Vagina (tissue), 2 donors: Measurements from ENCODE around the gene RCHY1. TPM values are rescaled to one million over a fixed set of nuclear protein-coding genes. Genes with fewer than 3 reads are reported as not detected.

Source experiments
- DNase-seq, 2 donors: peaks; one replicate each; pipeline ENCODE4 v3.0.0-alpha.2; 2017; ENCODE audit errors: extremely low spot score in 2 of 2
- H3K27ac ChIP-seq: fragments of 200-600 bp; sonication (generic); one replicate; pipeline ENCODE4 v1.5.1; 2019
- H3K27me3 ChIP-seq: fragments of 200-600 bp; sonication (generic); one replicate; pipeline ENCODE4 v1.5.1; 2019
- H3K36me3 ChIP-seq, 2 donors: fragments of 200-600 bp; sonication (generic); one replicate each; pipeline ENCODE4 v1.5.1; 2017 to 2019
- H3K4me1 ChIP-seq: fragments of 200-600 bp; sonication (generic); one replicate; pipeline ENCODE4 v1.5.1; 2019
- H3K4me3 ChIP-seq, 2 donors: fragments of 200-600 bp; sonication (generic); 1 replicate in 1 of 2; 2 replicates in 1 of 2; pipeline ENCODE4 v1.5.1; 2016 to 2019
- H3K9me3 ChIP-seq: fragments of 200-600 bp; sonication (generic); one replicate; pipeline ENCODE4 v1.5.1; 2019
- POLR2A ChIP-seq, 2 donors: fragments of 450-650 bp; IDR thresholded peaks; one replicate each; pipeline ENCODE4 v1.6.1; 2017; ENCODE audit warnings: antibody characterized with exemption in 2 of 2, mild to moderate bottlenecking in 2 of 2, moderate library complexity in 2 of 2
- POLR2AphosphoS5 ChIP-seq, 2 donors: sonication (generic); formaldehyde crosslinking; IDR thresholded peaks; one replicate each; pipeline ENCODE4 v1.9.0; 2017; ENCODE audit warnings: antibody characterized with exemption in 2 of 2, mild to moderate bottlenecking in 2 of 2, low read depth in 1 of 2; ENCODE audit not compliant: insufficient read depth in 1 of 2
- intact Hi-C: fragments of 100-400 bp; cut with DNase I; formaldehyde crosslinking; loops from one replicate; pipeline ENCODE4 v1.15.1; 2023
- total RNA-seq: library from RNA; depleted of rRNA; stranded (reverse); fragments of >200 nt; gene quantifications from one replicate; pipeline ENCODE4 v1.2.3, GENCODE V29; 2016
- TF ChIP-seq, protein P1 (sequence below), 3 experiments: fragments of 450-650 bp in 2 of 3; fragments of 200-600 bp in 1 of 3; sonication (generic) in 1 of 3; IDR thresholded peaks; one replicate each; pipeline ENCODE4 v1.5.1; 2017 to 2019; ENCODE audit warnings: antibody characterized with exemption in 3 of 3, mild to moderate bottlenecking in 2 of 3, moderate library complexity in 2 of 3

Gene RCHY1
- total RNA-seq: 17.2 TPM

DNA sequence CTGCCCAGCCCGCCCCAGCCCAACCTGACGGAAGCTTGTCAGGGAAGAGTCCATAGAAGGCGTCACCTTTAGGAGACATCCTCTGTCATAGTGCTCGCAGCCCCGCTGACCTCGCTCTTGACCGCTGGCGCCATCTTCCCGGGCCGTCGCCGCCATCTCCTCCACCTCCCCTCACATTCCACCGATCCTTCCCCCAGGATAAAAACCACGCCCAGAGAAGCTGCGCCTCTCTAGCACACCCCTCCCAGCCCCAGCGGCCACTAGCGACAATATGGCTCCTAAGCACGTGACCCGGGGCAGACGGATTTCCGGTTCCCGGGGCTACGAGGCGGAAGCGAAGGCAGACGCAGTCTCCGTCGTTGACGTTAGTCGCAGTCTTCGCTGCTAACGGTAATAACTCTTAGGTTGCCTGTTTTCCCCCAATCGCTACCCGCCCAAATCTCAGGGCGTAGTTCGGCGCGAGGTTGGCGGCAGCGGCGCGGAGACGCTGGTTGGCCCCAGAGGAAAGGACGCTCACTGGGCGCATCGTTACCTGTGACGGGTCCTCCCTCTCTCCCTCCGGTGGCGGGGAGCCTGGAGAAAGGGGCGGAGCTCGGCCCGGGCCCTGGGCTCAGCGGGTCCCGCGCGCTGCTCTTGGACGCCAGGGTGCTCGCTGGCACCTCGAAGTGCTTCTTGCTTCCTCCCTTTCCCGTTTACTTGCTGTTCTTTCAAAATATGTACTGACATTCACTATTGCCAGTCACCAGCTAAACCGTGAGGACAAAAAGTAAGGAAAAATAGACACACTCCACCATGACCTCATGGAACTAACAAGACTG, at the start of gene RCHY1, which contains the start of gene THAP6:
RCHY1 (minus strand) TSS at position 273 of the 818 bp plus-strand sequence; CDS start at position 156, 117 bp downstream.
THAP6 (plus strand) TSS at position 343 of the 818 bp plus-strand sequence. CDS start 980 bp downstream, outside the sequence.
- peaks cover 58% of the 10 kb centered on the region for H3K4me1 ChIP-seq
- TF ChIP-seq, protein P1, sequence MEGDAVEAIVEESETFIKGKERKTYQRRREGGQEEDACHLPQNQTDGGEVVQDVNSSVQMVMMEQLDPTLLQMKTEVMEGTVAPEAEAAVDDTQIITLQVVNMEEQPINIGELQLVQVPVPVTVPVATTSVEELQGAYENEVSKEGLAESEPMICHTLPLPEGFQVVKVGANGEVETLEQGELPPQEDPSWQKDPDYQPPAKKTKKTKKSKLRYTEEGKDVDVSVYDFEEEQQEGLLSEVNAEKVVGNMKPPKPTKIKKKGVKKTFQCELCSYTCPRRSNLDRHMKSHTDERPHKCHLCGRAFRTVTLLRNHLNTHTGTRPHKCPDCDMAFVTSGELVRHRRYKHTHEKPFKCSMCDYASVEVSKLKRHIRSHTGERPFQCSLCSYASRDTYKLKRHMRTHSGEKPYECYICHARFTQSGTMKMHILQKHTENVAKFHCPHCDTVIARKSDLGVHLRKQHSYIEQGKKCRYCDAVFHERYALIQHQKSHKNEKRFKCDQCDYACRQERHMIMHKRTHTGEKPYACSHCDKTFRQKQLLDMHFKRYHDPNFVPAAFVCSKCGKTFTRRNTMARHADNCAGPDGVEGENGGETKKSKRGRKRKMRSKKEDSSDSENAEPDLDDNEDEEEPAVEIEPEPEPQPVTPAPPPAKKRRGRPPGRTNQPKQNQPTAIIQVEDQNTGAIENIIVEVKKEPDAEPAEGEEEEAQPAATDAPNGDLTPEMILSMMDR (IDR thresholded peaks at IDR 0.05): no peak
- peak in 1 of 2 donors; percentile 43 for TF ChIP-seq POLR2A (IDR thresholded peaks at IDR 0.05)
- TF ChIP-seq POLR2AphosphoS5 (IDR thresholded peaks at IDR 0.05; ENCODE audit: insufficient read depth in 1 of 2, low read depth in 1 of 2): peak; percentile 97 to 98
- H3K4me3 ChIP-seq: peak within 1 kb of the TSS; percentile 79 to 93
- H3K36me3 ChIP-seq: peaks cover 0 to 13% of the 10 kb centered on the region in 2 donors
- peak within 1 kb of the TSS; percentile 98 for H3K27ac ChIP-seq
- peak; percentile 94 to 97 for DNase-seq
- H3K27me3 ChIP-seq: no peaks in the 10 kb centered on the region
- H3K9me3 ChIP-seq: no peaks in the 10 kb centered on the region
- intact Hi-C loops: no loop called here

DNA sequence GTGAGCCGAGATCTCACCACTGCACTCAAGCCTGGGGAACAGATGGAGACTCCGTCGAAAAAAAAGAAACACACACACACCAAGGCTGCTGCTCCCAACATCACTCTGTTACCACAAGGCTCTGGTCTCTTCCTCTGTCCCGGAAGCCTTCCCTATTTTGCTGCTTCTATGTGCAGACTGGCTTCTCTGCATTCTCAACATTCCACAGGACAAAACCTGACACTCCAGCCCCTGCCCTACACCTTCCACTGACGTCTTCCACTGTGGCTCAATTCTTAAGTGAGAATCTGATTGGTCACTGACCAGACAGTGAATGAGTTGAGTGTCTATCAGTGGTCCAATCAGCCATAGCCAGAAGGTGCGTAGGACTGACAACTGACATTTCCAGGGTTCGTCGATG, 47.6 kb upstream of the RCHY1 start:
- Histone ChIP-seq H3K27me3 (no peaks in the 10 kb centered on the region), H3K4me3 (no peak overlapping the region), H3K36me3 (no peaks in the 10 kb centered on the region), H3K27ac (no peak overlapping the region), H3K9me3 (no peaks in the 10 kb centered on the region), H3K4me1 (no peaks in the 10 kb centered on the region)
- intact Hi-C loops: no loop called here
- TF ChIP-seq, protein P1 (IDR thresholded peaks at IDR 0.05): no peak
- no peak for DNase-seq

DNA sequence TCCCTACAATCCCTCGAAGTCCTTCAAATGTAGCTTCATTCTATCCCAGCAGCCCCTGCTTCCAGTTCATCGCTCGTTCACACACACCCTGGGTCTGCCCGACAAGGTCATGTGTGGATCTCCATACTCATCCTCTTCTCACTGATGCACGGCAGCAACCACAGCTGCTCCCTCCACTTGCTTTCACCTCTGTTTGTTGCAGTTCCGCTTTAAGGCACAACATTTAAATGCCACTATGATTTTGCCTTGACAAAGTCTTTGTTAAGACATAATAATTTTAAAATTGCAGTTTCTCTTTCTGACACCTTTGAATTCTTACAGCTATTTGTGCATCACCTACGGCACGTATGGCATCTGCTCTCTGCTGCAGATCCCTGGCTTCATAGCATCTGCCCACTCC, 43.5 kb upstream of the RCHY1 start:
- Histone ChIP-seq H3K9me3 (no peaks in the 10 kb centered on the region), H3K4me3 (no peak overlapping the region), H3K27ac (no peak overlapping the region), H3K4me1 (no peaks in the 10 kb centered on the region), H3K27me3 (no peaks in the 10 kb centered on the region), H3K36me3 (no peaks in the 10 kb centered on the region)
- DNase-seq: no peak
- intact Hi-C loops: no loop called here
- no peak for TF ChIP-seq POLR2AphosphoS5 (IDR thresholded peaks at IDR 0.05; ENCODE audit: insufficient read depth in 1 of 2, low read depth in 1 of 2)
- TF ChIP-seq, protein P1 (IDR thresholded peaks at IDR 0.05): no peak
- TF ChIP-seq POLR2A (IDR thresholded peaks at IDR 0.05): no peak

DNA sequence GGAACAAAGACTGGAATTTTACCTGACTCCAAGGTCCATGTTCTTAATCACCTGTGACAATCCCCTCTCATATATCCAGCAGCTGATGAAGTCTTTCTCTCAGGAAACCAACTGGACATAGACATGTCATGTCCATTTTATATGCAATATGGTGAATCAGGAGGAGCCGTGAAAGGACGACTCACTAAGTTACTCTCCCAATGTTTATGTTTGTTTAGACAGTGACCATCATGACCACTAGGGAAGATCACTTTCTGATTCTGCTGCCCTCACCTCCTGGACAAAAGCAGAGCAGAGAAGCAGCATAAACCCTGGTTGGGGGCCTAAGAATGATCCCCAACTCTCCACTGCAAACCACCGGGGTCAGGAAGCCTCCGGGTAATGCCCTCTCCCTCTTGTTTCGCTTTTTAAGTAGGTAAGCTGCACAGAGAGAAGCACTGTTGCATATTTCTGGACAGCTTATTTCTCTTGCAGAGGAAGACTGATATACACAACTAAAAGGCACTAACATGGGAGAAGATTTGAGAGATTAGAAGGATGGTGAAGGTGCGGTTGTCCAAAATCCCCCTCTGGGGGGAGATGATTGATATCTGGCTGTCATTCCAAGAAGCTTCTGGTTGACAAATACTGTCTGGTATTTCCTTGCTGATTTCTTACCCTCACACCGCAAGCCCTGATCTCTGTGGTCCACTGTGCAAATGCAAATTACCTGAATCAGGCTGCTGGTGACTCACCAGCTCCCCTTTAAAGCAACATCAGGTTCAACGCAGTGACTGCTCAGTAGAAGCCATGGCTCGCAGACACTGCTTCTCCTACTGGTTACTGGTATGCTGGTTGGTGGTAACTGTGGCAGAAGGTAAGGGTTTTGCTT, 41.3 kb upstream of the RCHY1 start, which contains the start of gene ODAPH:
ODAPH (plus strand) TSS at position 773 of the 871 bp plus-strand sequence; CDS start at position 790, 17 bp downstream.
- intact Hi-C loops: no loop called here
- no peaks in the 10 kb centered on the region for H3K9me3 ChIP-seq
- H3K4me3 ChIP-seq: no peak within 1 kb of the TSS
- TF ChIP-seq POLR2A (IDR thresholded peaks at IDR 0.05): no peak
- no peak for TF ChIP-seq POLR2AphosphoS5 (IDR thresholded peaks at IDR 0.05; ENCODE audit: insufficient read depth in 1 of 2, low read depth in 1 of 2)
- TF ChIP-seq, protein P1 (IDR thresholded peaks at IDR 0.05): no peak
- DNase-seq: no peak
- no peaks in the 10 kb centered on the region for H3K36me3 ChIP-seq
- no peak within 1 kb of the TSS for H3K27ac ChIP-seq
- H3K27me3 ChIP-seq: no peaks in the 10 kb centered on the region
- no peaks in the 10 kb centered on the region for H3K4me1 ChIP-seq
